HEK293 (cell line): ENCODE data around the gene HMCN2.
A peak's percentile ranks its signal among the peaks of the same experiment; 100 is the strongest.

Experiments used
- CTCF ChIA-PET: fragments of 350-600 bp; formaldehyde crosslinking; extraction: SDS; loops from one replicate; lab custom pipeline; 2021; ENCODE audit warnings: antibody characterized with exemption; lab: Yijun Ruan, JAX
- POLR2A ChIA-PET: fragments of 300-600 bp; formaldehyde crosslinking; extraction: SDS; loops from one replicate; lab custom pipeline; 2020; ENCODE audit warnings: antibody characterized with exemption, inconsistent platforms; lab: Yijun Ruan, JAX
- H3K27ac ChIP-seq: fragments of 200-500 bp; sonication (Bioruptor generic); 2 replicates; pipeline ENCODE4 v1.5.1; 2014; ENCODE audit warnings: low read depth, low read length, control low read depth, inconsistent platforms; ENCODE audit errors: extremely low read depth
- H3K36me3 ChIP-seq, 2 experiments: fragments of 200-500 bp in 1 of 2; sonication (Bioruptor generic) in 1 of 2; 1 replicate in 1 of 2; 2 replicates in 1 of 2; pipeline ENCODE4 v1.5.1; 2014 to 2017; ENCODE audit warnings: inconsistent platforms in 2 of 2, low read length in 2 of 2; ENCODE audit not compliant: control insufficient read depth in 2 of 2, insufficient read depth in 1 of 2
- H3K4me1 ChIP-seq: fragments of 200-500 bp; sonication (Bioruptor generic); 2 replicates; pipeline ENCODE4 v1.5.1; 2014; ENCODE audit warnings: mild to moderate bottlenecking, low read length, inconsistent platforms; ENCODE audit not compliant: control insufficient read depth, insufficient read depth
- H3K4me3 ChIP-seq: 2 replicates; pipeline ENCODE4 v1.5.1; 2011; ENCODE audit warnings: low read depth, mild to moderate bottlenecking, control low read depth, low read length, moderate library complexity
- H3K9me3 ChIP-seq: fragments of 200-500 bp; sonication (Bioruptor generic); 2 replicates; pipeline ENCODE4 v1.5.1; 2014; ENCODE audit warnings: low read depth, low read length, inconsistent platforms; ENCODE audit not compliant: control insufficient read depth, insufficient read depth
- CTCF ChIP-seq: fragments of 450-650 bp; formaldehyde crosslinking; IDR thresholded peaks from 2 replicates; pipeline ENCODE4 v1.5.1; 2016; ENCODE audit warnings: missing biosample characterization, missing genetic modification characterization
- GLIS1 ChIP-seq: fragments of 450-650 bp; formaldehyde crosslinking; IDR thresholded peaks from 2 replicates; pipeline ENCODE4 v1.5.1; 2016; ENCODE audit warnings: missing biosample characterization, missing genetic modification characterization
- REST ChIP-seq: fragments of 450-650 bp; formaldehyde crosslinking; IDR thresholded peaks from 2 replicates; pipeline ENCODE4 v1.5.1; 2016; ENCODE audit warnings: missing biosample characterization, missing genetic modification characterization
- TSHZ1 ChIP-seq: fragments of 450-650 bp; formaldehyde crosslinking; IDR thresholded peaks from 2 replicates; pipeline ENCODE4 v1.5.1; 2016; ENCODE audit warnings: missing biosample characterization, missing genetic modification characterization, borderline replicate concordance
- ZBTB10 ChIP-seq: fragments of 450-650 bp; formaldehyde crosslinking; IDR thresholded peaks from 2 replicates; pipeline ENCODE4 v1.5.1; 2016; ENCODE audit warnings: missing biosample characterization, missing genetic modification characterization
- ZIC2 ChIP-seq: fragments of 450-650 bp; formaldehyde crosslinking; IDR thresholded peaks from 2 replicates; pipeline ENCODE4 v1.5.1; 2016; ENCODE audit warnings: missing biosample characterization, missing genetic modification characterization
- ZNF223 ChIP-seq: fragments of 450-650 bp; formaldehyde crosslinking; IDR thresholded peaks from 2 replicates; pipeline ENCODE4 v1.5.1; 2016; ENCODE audit warnings: missing biosample characterization, missing genetic modification characterization
- ZNF335 ChIP-seq: fragments of 450-650 bp; formaldehyde crosslinking; conservative IDR thresholded peaks from 2 replicates; pipeline ENCODE4 v1.5.1; 2016; ENCODE audit warnings: missing biosample characterization, missing genetic modification characterization
- ZNF354C ChIP-seq: fragments of 450-650 bp; formaldehyde crosslinking; IDR thresholded peaks from 2 replicates; pipeline ENCODE4 v1.5.1; 2016; ENCODE audit warnings: missing biosample characterization, missing genetic modification characterization, low read depth, borderline replicate concordance
- ZNF416 ChIP-seq: fragments of 450-650 bp; formaldehyde crosslinking; IDR thresholded peaks from 2 replicates; pipeline ENCODE4 v1.5.1; 2016; ENCODE audit warnings: missing biosample characterization, missing genetic modification characterization
- ZNF654 ChIP-seq: fragments of 450-650 bp; formaldehyde crosslinking; IDR thresholded peaks from 2 replicates; pipeline ENCODE4 v1.5.1; 2016; ENCODE audit warnings: low read depth, missing biosample characterization, missing genetic modification characterization
- ZSCAN16 ChIP-seq: fragments of 450-650 bp; formaldehyde crosslinking; IDR thresholded peaks from 2 replicates; pipeline ENCODE4 v1.5.1; 2016; ENCODE audit warnings: missing biosample characterization, missing genetic modification characterization

The HMCN2 gene

GRCh38 chr9:130262771-130263170 is 2.8 kb upstream of the HMCN2 start (continued):
- TF ChIP-seq ZSCAN16 (tag by site-specific recombination), result no peak
- TF ChIP-seq ZBTB10, result no peak
- TF ChIP-seq REST (tag by site-specific recombination), result no peak
- TF ChIP-seq ZNF354C (tag by site-specific recombination), result no peak

GRCh38 chr9:130263601-130264413 is 1.8 kb upstream of the HMCN2 start:
- POLR2A ChIA-PET, result interaction anchor here (0.9 kb wide), 1 partner anchor 12 kb away, joined by 3 read pairs; no protein-coding TSS in a partner anchor
- TF ChIP-seq ZNF654 (peak; percentile 25; the same call in 1 of the 2 replicates), ZNF416 (tag by site-specific recombination) (no peak), ZIC2 (tag by site-specific recombination) (peak; percentile 34; the same call in 1 of the 2 replicates), GLIS1 (tag by site-specific recombination) (peak; percentile 60), ZNF335 (tag by site-specific recombination) (peak; percentile 37), ZNF223 (tag by site-specific recombination) (no peak), TSHZ1 (no peak), CTCF (tag by site-specific recombination) (peak; percentile 64)
- TF ChIP-seq, all 188 proteins: peak for 5
- CTCF ChIA-PET, result interaction anchor here (0.7 to 1.4 kb wide), 11 partner anchors 9 to 211 kb away, joined by 3 to 6 read pairs (median 4); no protein-coding TSS in a partner anchor

More at GRCh38 chr9:130263601-130264413, 1.8 kb upstream of the HMCN2 start:
- Histone ChIP-seq H3K9me3 (no peaks in the 10 kb centered on the region), H3K27ac (no peak overlapping the region), H3K4me1 (no peaks in the 10 kb centered on the region), H3K4me3 (no peak overlapping the region), H3K36me3 (no peaks in the 10 kb centered on the region)
